SK-N-SH (cell line): ENCODE results near the gene C3orf70.

Source experiments
- CTCF ChIP-seq: fragments of 200-600 bp; sonication (generic); IDR thresholded peaks from 2 replicates; pipeline ENCODE4 v1.6.1; 2017; ENCODE audit warnings: antibody characterized with exemption, mild to moderate bottlenecking, moderate library complexity
- EP300 ChIP-seq, 2 experiments: IDR thresholded peaks; 2 replicates each; pipeline versions ENCODE4 v1.4.0 to v1.6.1; 2012; ENCODE audit warnings: borderline replicate concordance in 1 of 2, low read depth in 1 of 2, low read length in 1 of 2
- EZH2phosphoT487 ChIP-seq: fragments of 200-600 bp; sonication (generic); IDR thresholded peaks from 2 replicates; pipeline ENCODE4 v1.6.1; 2017; ENCODE audit warnings: low read depth, mixed run types, mild to moderate bottlenecking, antibody characterized with exemption, moderate library complexity, borderline replicate concordance
- GATA2 ChIP-seq: sonication (generic); formaldehyde crosslinking; IDR thresholded peaks from 2 replicates; pipeline ENCODE4 v1.5.0; 2020; ENCODE audit warnings: mild to moderate bottlenecking, missing genetic modification reagents
- MAX ChIP-seq: IDR thresholded peaks from 2 replicates; pipeline ENCODE4 v1.4.0; 2012; ENCODE audit warnings: low read depth
- POLR2AphosphoS5 ChIP-seq: IDR thresholded peaks from 2 replicates; pipeline ENCODE4 v1.6.1; 2012; ENCODE audit warnings: low read depth, low read length
- RAD21 ChIP-seq: IDR thresholded peaks from 2 replicates; pipeline ENCODE4 v1.6.1; 2012; ENCODE audit warnings: mild to moderate bottlenecking, low read length
- RCOR1 ChIP-seq: fragments of 150-350 bp; IDR thresholded peaks from 2 replicates; pipeline ENCODE4 v1.6.1; 2017; ENCODE audit warnings: antibody characterized with exemption, low read length
- RFX5 ChIP-seq: IDR thresholded peaks from 2 replicates; pipeline ENCODE4 v1.6.1; 2012; ENCODE audit warnings: mild to moderate bottlenecking, improper control_type of control experiment, low read length
- SIN3A ChIP-seq: IDR thresholded peaks from 2 replicates; pipeline ENCODE4 v1.6.1; 2012; ENCODE audit warnings: low read depth, mild to moderate bottlenecking, low read length, moderate library complexity, borderline replicate concordance
- SMC3 ChIP-seq: IDR thresholded peaks from 2 replicates; pipeline ENCODE4 v1.6.1; 2012; ENCODE audit warnings: low read depth, low read length, improper control_type of control experiment
- TCF12 ChIP-seq: IDR thresholded peaks from 2 replicates; pipeline ENCODE4 v1.4.0; 2012
- YY1 ChIP-seq: IDR thresholded peaks from 2 replicates; pipeline ENCODE4 v1.4.0; 2012; ENCODE audit warnings: low read depth, mild to moderate bottlenecking
- TF ChIP-seq, protein P1 (sequence below): IDR thresholded peaks from 2 replicates; pipeline ENCODE4; 2012

- TF ChIP-seq CTCF = no peak
- no peak for TF ChIP-seq SIN3A
- TF ChIP-seq SMC3 = no peak
- TF ChIP-seq EP300 (IDR thresholded peaks at IDR 0.05; ENCODE audit: borderline replicate concordance in 1 of 2, low read depth in 1 of 2, low read length in 1 of 2) = no peak
- TF ChIP-seq, protein P1, sequence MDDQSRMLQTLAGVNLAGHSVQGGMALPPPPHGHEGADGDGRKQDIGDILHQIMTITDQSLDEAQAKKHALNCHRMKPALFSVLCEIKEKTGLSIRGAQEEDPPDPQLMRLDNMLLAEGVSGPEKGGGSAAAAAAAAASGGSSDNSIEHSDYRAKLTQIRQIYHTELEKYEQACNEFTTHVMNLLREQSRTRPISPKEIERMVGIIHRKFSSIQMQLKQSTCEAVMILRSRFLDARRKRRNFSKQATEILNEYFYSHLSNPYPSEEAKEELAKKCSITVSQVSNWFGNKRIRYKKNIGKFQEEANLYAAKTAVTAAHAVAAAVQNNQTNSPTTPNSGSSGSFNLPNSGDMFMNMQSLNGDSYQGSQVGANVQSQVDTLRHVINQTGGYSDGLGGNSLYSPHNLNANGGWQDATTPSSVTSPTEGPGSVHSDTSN = no peak
- TF ChIP-seq YY1 = no peak
- no peak for TF ChIP-seq EZH2phosphoT487
- TF ChIP-seq TCF12 = no peak
- no peak for TF ChIP-seq GATA2 (CRISPR knock-in tag)
- no peak for TF ChIP-seq RCOR1
- no peak for TF ChIP-seq POLR2AphosphoS5
- no peak for TF ChIP-seq RFX5
- TF ChIP-seq RAD21 = no peak
- no peak for TF ChIP-seq MAX
Measured at GRCh38 chr3:185155678-185156077, 2.8 kb upstream of the C3orf70 start.
